ENCODE data around the gene MICA.

DNA sequence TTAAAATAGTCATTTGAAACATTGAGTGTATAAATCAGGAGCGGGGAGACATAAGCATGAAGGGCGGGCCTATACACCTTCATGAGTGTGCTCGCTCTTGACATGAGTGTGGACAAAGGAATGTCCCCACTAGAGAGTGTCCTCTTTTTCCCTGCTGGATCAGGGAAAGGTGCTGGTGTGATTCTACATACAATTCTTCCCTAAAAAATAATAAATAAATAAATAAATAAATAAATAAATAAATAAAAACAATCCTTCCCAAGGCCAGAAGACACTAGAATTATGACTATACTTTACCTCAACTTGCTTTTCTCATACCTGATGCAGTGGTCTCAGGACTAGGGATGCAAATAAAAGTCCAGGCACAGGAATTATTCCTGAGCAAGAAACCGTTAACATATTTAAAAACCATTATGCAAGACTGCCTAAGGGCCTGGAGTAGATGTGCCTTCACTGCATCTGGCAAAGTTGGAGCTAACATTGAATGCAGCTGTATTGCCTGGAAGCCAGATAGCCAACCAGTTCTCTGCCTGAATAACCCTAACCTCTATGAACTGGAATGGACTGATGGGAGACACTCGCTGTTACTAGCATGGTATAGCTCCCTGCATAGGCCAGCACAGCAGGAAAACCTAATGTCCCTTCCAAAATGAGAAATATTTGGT is 57.1 kb downstream of the MICA start:
- TF ChIP-seq ARNT (IDR thresholded peaks at IDR 0.05) (no peak), BHLHE40 (IDR thresholded peaks at IDR 0.05; ENCODE audit: borderline replicate concordance) (no peak)

Data from HEK293T (cell line).